DOHH2 (cell line): Measurements from ENCODE around the gene NUDT3.

Source experiments
- CTCF ChIP-seq: fragments of 200-600 bp; sonication (generic); IDR thresholded peaks from one replicate; pipeline ENCODE4 v1.5.1; 2014; ENCODE audit warnings: antibody characterized with exemption, mild to moderate bottlenecking, low read depth, low read length; ENCODE audit not compliant: poor library complexity, severe bottlenecking
- EZH2phosphoT487 ChIP-seq: fragments of 200-600 bp; sonication (generic); IDR thresholded peaks from 2 replicates; pipeline ENCODE4 v1.6.1; 2017; ENCODE audit warnings: borderline replicate concordance, mild to moderate bottlenecking, antibody characterized with exemption, low read length, moderate library complexity, mixed read lengths

GRCh38 chr6:34393966-34394305, 1.5 kb upstream of the NUDT3 start:
- TF ChIP-seq CTCF = no peak
- no peak for TF ChIP-seq EZH2phosphoT487
